Measurements from ENCODE around the gene KRT83. TPM values are rescaled to one million over a fixed set of nuclear protein-coding genes. Genes with fewer than 3 reads are reported as not detected.
"Not testable (repeated sequence)": the region's sequence is repeated elsewhere in the genome, so short reads cannot be mapped to it uniquely, and the experiment has no call there.

The KRT83 gene
- total RNA-seq, 1 donor from 2014 or later = not detected

DNA sequence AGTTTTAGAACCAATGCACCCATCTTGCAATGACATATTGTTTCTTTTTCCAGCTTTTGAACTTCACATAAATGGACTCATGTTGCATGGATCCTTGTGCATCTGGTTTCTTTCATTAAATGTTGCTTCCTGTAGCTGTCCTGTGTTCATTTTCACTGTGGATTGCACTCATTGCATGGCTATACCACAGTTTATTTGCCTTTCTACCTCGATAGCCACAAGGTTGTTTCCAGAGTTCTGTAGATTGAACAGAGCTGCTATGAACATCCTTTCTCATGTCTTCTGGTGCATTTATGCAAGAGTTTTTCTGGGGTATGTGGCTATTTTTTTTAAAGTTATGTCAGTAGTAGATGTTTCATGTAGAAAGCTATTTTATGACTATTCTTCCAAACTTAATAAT, 26.4 kb downstream of the KRT83 start:
- no peak for DNase-seq (ENCODE audit: extremely low spot score, unreplicated experiment)
- Mint-ChIP-seq H3K27me3 (peaks cover 52% of the 10 kb centered on the region), H3K4me3 (no peak overlapping the region), H3K36me3 (no peaks in the 10 kb centered on the region), H3K27ac (no peak overlapping the region), H3K4me1 (ENCODE audit: unreplicated experiment) (no peaks in the 10 kb centered on the region), H3K9me3 (no peaks in the 10 kb centered on the region)
- no peak for TF ChIP-seq CTCF (conservative IDR thresholded peaks at IDR 0.05)

- no peak for TF ChIP-seq CTCF (conservative IDR thresholded peaks at IDR 0.05)
- Mint-ChIP-seq H3K4me3 (no peak overlapping the region), H3K9me3 (no peaks in the 10 kb centered on the region), H3K27me3 (peaks cover 46% of the 10 kb centered on the region), H3K27ac (no peak overlapping the region), H3K36me3 (no peaks in the 10 kb centered on the region), H3K4me1 (ENCODE audit: unreplicated experiment) (no peaks in the 10 kb centered on the region)
- no peak for DNase-seq (ENCODE audit: extremely low spot score, unreplicated experiment)
Observed at GRCh38 chr12:52293926-52294325, 27.3 kb downstream of the KRT83 start.

DNA sequence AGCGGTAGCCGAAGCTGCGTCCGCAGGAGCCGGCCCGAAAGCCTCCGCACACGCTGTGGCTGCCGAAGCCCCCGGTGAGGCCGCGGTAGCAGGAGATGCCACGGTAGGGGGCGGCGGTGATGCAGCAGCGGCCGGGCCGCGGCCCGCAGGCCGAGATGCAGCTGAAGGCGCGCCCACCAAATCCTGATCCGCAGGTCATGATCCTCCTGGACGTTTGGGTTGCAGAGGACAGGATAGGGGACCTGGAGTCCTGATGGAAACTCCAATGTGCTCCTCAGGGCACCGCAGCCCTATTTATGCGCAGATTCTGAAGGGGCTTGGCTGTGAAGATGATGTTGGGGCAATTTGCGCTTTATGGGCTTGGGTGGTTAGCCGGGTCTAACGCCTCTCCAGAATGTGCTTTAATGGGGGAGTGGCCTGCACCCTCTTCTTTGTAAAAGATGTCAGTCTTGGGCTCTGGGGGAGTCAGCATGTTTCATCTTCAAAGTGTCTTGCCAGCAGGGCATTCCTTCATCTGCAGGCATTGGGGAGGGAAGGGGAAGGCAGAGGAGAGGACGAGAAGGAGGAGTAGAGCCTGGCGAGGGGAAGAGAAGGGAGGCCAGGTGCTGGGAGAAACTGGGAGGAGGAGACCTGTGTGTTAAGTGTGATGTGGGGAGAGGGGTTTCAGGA, 29.8 kb downstream of the KRT83 start, which contains the start of gene KRT81:
KRT81 (minus strand) TSS at position 268 of the 669 bp plus-strand sequence; CDS start at position 199, 69 bp downstream.
- peak; percentile 31 for DNase-seq (ENCODE audit: extremely low spot score, unreplicated experiment)
- peaks cover 28% of the 10 kb centered on the region for H3K27me3 Mint-ChIP-seq
- no peak within 1 kb of the TSS for H3K27ac Mint-ChIP-seq
- H3K4me1 Mint-ChIP-seq (ENCODE audit: unreplicated experiment) = no peaks in the 10 kb centered on the region
- no peak within 1 kb of the TSS for H3K4me3 Mint-ChIP-seq
- no peaks in the 10 kb centered on the region for H3K9me3 Mint-ChIP-seq
- no peak for TF ChIP-seq CTCF (conservative IDR thresholded peaks at IDR 0.05)
- H3K36me3 Mint-ChIP-seq = no peaks in the 10 kb centered on the region

DNA sequence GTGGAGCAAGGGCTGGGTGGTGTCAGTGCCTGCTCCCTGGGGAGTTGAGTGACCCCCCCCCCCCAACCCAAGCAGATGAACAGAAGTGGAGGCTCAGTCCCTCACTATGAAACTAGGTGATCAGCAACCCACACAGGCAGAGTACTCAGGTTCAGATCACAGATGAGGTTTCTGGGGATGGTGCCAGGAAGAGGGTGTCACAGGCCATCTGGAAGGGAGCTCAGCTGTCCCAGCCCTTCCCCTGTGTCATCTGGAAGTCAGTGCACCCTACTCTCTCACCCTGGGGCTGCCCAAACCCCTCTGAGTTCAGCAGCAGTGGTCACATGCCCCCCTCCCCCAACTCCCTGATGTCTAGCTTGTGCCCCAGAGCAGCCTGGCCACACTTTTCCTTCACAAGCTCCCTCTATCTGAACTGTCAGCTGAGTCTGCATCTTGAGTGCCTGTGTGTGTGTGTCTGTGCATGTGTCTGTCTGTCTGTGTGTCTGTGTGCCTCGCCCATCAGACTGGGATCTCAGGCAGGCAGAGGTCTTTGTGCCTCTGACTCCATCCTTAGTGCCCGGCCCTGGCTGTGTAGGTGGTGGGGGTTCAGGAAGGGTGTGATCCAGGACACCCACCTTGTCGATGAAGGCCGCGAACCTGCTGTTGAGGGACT, 30.6 kb downstream of the KRT83 start:
- not testable (repeated sequence) for H3K4me3 Mint-ChIP-seq; H3K36me3 Mint-ChIP-seq; H3K27ac Mint-ChIP-seq; H3K9me3 Mint-ChIP-seq; DNase-seq (ENCODE audit: extremely low spot score, unreplicated experiment); H3K4me1 Mint-ChIP-seq (ENCODE audit: unreplicated experiment)
- peaks cover 23% of the 10 kb centered on the region for H3K27me3 Mint-ChIP-seq

GRCh38 chr12:52287816-52288805, 33.1 kb downstream of the KRT83 start:
- H3K36me3 Mint-ChIP-seq, H3K27ac Mint-ChIP-seq: not testable (repeated sequence)
- DNase-seq (ENCODE audit: extremely low spot score, unreplicated experiment) = peak; percentile 49

DNA sequence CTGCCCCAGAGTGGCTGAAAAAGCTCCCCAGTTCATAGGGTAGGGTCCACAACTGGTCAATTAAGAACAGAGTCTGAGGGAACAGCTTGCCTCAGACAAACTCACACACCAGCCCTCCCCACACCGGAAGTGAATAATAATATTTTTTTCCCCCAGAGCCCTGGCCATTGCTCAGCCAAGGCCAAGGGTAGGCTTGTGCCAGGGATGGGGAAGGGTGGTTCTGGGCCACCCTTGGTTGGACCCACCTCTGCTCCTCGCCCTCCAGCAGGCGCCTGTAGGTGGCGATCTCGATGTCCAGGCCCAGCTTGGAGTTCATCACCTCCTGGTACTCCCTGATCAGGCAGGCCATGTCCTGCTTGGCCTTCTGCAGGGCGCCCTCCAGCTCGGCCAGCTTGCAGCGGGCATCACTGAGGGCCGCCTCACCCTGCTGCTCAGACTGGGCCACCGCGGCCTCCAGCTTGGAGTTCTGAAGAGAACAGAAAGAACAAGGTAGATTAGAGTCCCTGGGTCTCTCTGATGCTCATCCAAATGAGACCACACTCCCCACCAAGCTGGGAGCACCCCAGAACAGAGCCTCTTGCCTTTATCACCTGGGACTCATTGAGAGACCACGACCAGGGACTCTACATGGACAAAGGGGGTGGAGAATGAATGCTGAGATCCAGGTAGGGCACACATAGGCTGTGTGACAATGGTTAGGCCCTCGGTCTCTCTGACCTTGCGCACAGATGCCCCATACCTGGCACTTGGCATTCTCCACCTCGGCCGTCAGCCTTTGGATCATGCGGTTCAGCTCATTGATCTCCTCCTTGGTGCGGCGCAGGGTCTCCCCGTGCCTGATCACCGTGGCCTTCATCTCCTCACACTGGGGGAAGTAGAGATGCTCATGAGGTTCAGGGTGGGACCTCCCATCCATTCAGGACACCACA, 34.1 kb downstream of the KRT83 start:
- H3K27ac Mint-ChIP-seq; H3K27me3 Mint-ChIP-seq; H3K9me3 Mint-ChIP-seq; H3K4me3 Mint-ChIP-seq; H3K36me3 Mint-ChIP-seq; H3K4me1 Mint-ChIP-seq (ENCODE audit: unreplicated experiment): not testable (repeated sequence)
- peak; percentile 36 for DNase-seq (ENCODE audit: extremely low spot score, unreplicated experiment)

More at GRCh38 chr12:52287816-52288805, 33.1 kb downstream of the KRT83 start:
- H3K4me3 Mint-ChIP-seq; H3K4me1 Mint-ChIP-seq (ENCODE audit: unreplicated experiment); H3K9me3 Mint-ChIP-seq; H3K27me3 Mint-ChIP-seq: not testable (repeated sequence)
